OCI-LY7 (cell line): ENCODE results near the gene UPF3A.

Source experiments
- CTCF ChIP-seq: fragments of 200-600 bp; sonication (generic); conservative IDR thresholded peaks from 2 replicates; pipeline ENCODE4 v1.5.1; 2014; ENCODE audit warnings: mild to moderate bottlenecking, antibody characterized with exemption, low read length, moderate library complexity, mixed read lengths
- EZH2phosphoT487 ChIP-seq: fragments of 200-600 bp; sonication (generic); IDR thresholded peaks from 2 replicates; pipeline ENCODE4 v1.6.1; 2018; ENCODE audit warnings: low read depth, borderline replicate concordance, mild to moderate bottlenecking, mixed run types, antibody characterized with exemption, low read length, moderate library complexity, mixed read lengths

GRCh38 chr13:114288157-114288591, 6.8 kb downstream of the UPF3A start:
- TF ChIP-seq CTCF = no peak
- TF ChIP-seq EZH2phosphoT487 = no peak
